SU-DHL-6 (cell line): ENCODE results near the gene GDI2.

ENCODE experiments used
- H2AFZ ChIP-seq: fragments of 200-600 bp; sonication (generic); 2 replicates; pipeline ENCODE4 v1.6.1; 2014; ENCODE audit warnings: low read depth, mild to moderate bottlenecking, moderate library complexity, mixed read lengths, antibody characterized with exemption, low read length; ENCODE audit not compliant: severe bottlenecking
- H3F3A ChIP-seq: fragments of 200-600 bp; shearing (Covaris generic); 2 replicates; pipeline ENCODE4 v1.6.0; 2016; ENCODE audit warnings: antibody characterized with exemption, mild to moderate bottlenecking; ENCODE audit not compliant: insufficient read depth
- H3K27ac ChIP-seq: fragments of 200-600 bp; sonication (generic); 2 replicates; pipeline ENCODE4 v1.5.1; 2016; ENCODE audit warnings: low read depth, mild to moderate bottlenecking, low read length, moderate library complexity, mixed read lengths
- H3K27me3 ChIP-seq: fragments of 200-600 bp; sonication (generic), shearing (Covaris generic); 2 replicates; pipeline ENCODE4 v1.6.0; 2014; ENCODE audit warnings: mild to moderate bottlenecking, low read length
- H3K36me3 ChIP-seq: fragments of 200-600 bp; sonication (generic); 2 replicates; pipeline ENCODE4 v1.6.1; 2014; ENCODE audit warnings: mild to moderate bottlenecking, low read length, mixed read lengths
- H3K4me2 ChIP-seq: fragments of 300-600, 200-600 bp; shearing (Covaris generic), sonication (generic); 2 replicates; pipeline ENCODE4 v1.6.0; 2014; ENCODE audit warnings: low read length, low read depth, mild to moderate bottlenecking; ENCODE audit not compliant: poor library complexity, severe bottlenecking
- H3K4me3 ChIP-seq: fragments of 200-600 bp; sonication (generic); 2 replicates; pipeline ENCODE4 v1.5.1; 2014; ENCODE audit warnings: antibody characterized with exemption, low read length, mild to moderate bottlenecking, mixed read lengths; ENCODE audit not compliant: insufficient read depth, poor library complexity, severe bottlenecking
- H3K79me2 ChIP-seq: fragments of 200-600 bp; sonication (generic); 2 replicates; pipeline ENCODE4 v1.6.1; 2014; ENCODE audit warnings: mild to moderate bottlenecking, low read length, moderate library complexity; ENCODE audit not compliant: insufficient read depth
- H3K9ac ChIP-seq: fragments of 200-600 bp; sonication (generic); 2 replicates; pipeline ENCODE4 v1.7.0; 2014; ENCODE audit warnings: mild to moderate bottlenecking, low read length
- H3K9me2 ChIP-seq: fragments of 200-600 bp; sonication (generic); replicated peaks from 2 replicates; pipeline ENCODE4 v1.6.1; 2014; ENCODE audit warnings: low read length; ENCODE audit not compliant: insufficient read depth
- H3K9me3 ChIP-seq: fragments of 200-600 bp; sonication (generic); 2 replicates; pipeline ENCODE4 v1.6.1; 2014; ENCODE audit warnings: low read length, mixed read lengths; ENCODE audit not compliant: insufficient read depth
- H4K20me1 ChIP-seq: fragments of 200-600 bp; sonication (generic); 2 replicates; pipeline ENCODE4 v1.6.1; 2014; ENCODE audit warnings: low read depth, mild to moderate bottlenecking, antibody characterized with exemption, low read length, moderate library complexity, mixed read lengths
- CTCF ChIP-seq: fragments of 200-600 bp; sonication (generic); IDR thresholded peaks from one replicate; pipeline ENCODE4 v1.5.1; 2017; ENCODE audit warnings: antibody characterized with exemption, mild to moderate bottlenecking, low read length, moderate library complexity; ENCODE audit not compliant: insufficient read depth, poor library complexity, severe bottlenecking
- EZH2phosphoT487 ChIP-seq: fragments of 200-600 bp; sonication (generic), shearing (Covaris generic); conservative IDR thresholded peaks from 2 replicates; pipeline ENCODE4 v1.6.1; 2018; ENCODE audit warnings: mild to moderate bottlenecking, antibody characterized with exemption, low read length, moderate library complexity, mixed read lengths

GDI2 gene

GRCh38 chr10:5752301-5752871 lies 60.8 kb downstream of the GDI2 start:
- H2AFZ ChIP-seq: no peak overlapping the region
- no peaks in the 10 kb centered on the region for H3K9me2 ChIP-seq
- no peak overlapping the region for H3K4me3 ChIP-seq
- no peaks in the 10 kb centered on the region for H3K9me3 ChIP-seq
- peaks cover 42% of the 10 kb centered on the region for H3K36me3 ChIP-seq
- H3K9ac ChIP-seq: no peak overlapping the region
- H4K20me1 ChIP-seq: peaks cover 15% of the 10 kb centered on the region
- peaks cover 57% of the 10 kb centered on the region for H3K79me2 ChIP-seq
- H3K27ac ChIP-seq: no peak overlapping the region
- no peak overlapping the region for H3K4me2 ChIP-seq
- TF ChIP-seq EZH2phosphoT487: no peak
- no peak for TF ChIP-seq CTCF
- no peaks in the 10 kb centered on the region for H3K27me3 ChIP-seq
- peaks cover 30% of the 10 kb centered on the region for H3F3A ChIP-seq

GRCh38 chr10:5751601-5752253 lies 61.5 kb downstream of the GDI2 start:
- Histone ChIP-seq H3K4me3 (no peak overlapping the region), H3K9ac (no peak overlapping the region), H3K36me3 (peaks cover 42% of the 10 kb centered on the region), H3K9me3 (no peaks in the 10 kb centered on the region), H3K27ac (no peak overlapping the region), H3K9me2 (no peaks in the 10 kb centered on the region), H3F3A (peaks cover 30% of the 10 kb centered on the region), H2AFZ (no peak overlapping the region), H3K4me2 (no peak overlapping the region), H3K27me3 (no peaks in the 10 kb centered on the region), H4K20me1 (peaks cover 15% of the 10 kb centered on the region), H3K79me2 (peaks cover 62% of the 10 kb centered on the region)
- TF ChIP-seq EZH2phosphoT487 (no peak), CTCF (no peak)

GRCh38 chr10:5748394-5748803 lies 64.8 kb downstream of the GDI2 start:
- no peak overlapping the region for H2AFZ ChIP-seq
- H4K20me1 ChIP-seq: peaks cover 15% of the 10 kb centered on the region
- H3K9me2 ChIP-seq: no peaks in the 10 kb centered on the region
- H3F3A ChIP-seq: peaks cover 23% of the 10 kb centered on the region
- H3K27me3 ChIP-seq: no peaks in the 10 kb centered on the region
- H3K27ac ChIP-seq: no peak overlapping the region
- peaks cover 59% of the 10 kb centered on the region for H3K36me3 ChIP-seq
- H3K4me3 ChIP-seq: no peak overlapping the region
- no peak overlapping the region for H3K9ac ChIP-seq
- H3K4me2 ChIP-seq: no peak overlapping the region
- TF ChIP-seq EZH2phosphoT487: no peak
- TF ChIP-seq CTCF: no peak
- peaks cover 59% of the 10 kb centered on the region for H3K79me2 ChIP-seq
- no peaks in the 10 kb centered on the region for H3K9me3 ChIP-seq
